NCI-H345 treated with DMSO at 0.1 percent for 48 hours (cell line): ENCODE data around the gene RFLNA.
A peak's percentile ranks its signal among the peaks of the same experiment; 100 is the strongest.

Experiments
- DNase-seq: peaks from one replicate; lab custom pipeline; 2025; ENCODE audit not compliant: unreplicated experiment; lab: John Stamatoyannopoulos, UW

Gene RFLNA

DNA sequence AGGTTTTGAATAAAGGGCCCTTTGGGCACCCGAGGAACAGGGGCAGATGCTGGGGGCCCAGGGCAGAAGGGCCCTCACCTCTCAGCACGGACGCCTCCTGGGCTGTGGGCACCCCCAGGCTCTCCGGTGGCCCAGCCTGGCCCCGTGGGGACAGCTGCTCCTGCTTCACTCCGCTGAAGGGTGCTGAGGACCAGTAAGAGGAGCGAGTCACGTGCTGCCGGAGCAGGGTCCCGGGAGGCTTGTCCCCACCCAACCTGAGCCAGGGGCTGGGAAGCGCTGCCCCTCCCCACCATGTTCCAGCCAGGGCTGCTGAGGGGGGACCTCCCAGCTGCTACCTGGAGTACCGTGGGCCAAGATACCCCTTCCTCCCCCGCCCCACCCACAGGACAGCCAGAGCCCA is 59.5 kb downstream of the RFLNA start:
- no peak for DNase-seq

GRCh38 chr12:124356221-124356620 is 61.3 kb downstream of the RFLNA start:
- DNase-seq, result no peak

DNA sequence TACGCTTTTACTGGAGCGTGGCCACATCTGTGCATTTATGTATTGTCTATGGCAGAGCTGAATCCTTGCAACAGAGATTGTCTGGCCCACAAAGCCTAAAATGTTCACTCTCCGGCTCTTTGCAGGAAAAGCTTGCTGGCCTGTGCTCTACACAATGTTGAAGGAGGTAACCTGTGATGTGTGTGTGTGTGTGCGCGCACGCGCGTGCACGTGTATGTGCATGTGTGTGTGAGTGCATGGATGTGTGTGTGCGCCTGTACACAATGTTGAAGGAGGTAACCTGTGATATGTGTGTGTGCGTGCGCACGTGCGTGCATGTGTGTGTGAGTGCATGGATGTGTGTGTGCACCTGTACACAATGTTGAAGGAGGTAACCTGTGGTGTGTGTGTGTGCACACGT is 62.7 kb downstream of the RFLNA start:
- no peak for DNase-seq

DNA sequence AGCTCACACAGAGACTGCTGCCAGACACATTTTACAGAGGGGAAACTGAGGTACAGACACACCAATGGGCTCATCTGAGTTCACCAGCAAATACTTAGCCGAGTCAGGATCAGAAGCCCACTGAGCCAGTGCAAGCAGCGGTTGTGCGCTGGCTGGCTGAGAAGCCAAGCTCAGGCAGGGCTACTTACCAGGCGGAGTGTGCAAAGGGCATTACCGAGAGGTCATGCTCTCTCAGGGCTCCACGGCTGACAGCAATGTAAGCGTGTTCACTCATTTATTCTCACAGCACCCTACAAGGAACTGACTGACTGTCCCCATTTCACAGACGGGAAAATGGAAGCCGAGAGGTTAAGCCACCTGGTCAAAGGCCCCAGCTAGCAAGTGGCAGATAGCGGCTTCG is 63.7 kb downstream of the RFLNA start:
- DNase-seq, result no peak

DNA sequence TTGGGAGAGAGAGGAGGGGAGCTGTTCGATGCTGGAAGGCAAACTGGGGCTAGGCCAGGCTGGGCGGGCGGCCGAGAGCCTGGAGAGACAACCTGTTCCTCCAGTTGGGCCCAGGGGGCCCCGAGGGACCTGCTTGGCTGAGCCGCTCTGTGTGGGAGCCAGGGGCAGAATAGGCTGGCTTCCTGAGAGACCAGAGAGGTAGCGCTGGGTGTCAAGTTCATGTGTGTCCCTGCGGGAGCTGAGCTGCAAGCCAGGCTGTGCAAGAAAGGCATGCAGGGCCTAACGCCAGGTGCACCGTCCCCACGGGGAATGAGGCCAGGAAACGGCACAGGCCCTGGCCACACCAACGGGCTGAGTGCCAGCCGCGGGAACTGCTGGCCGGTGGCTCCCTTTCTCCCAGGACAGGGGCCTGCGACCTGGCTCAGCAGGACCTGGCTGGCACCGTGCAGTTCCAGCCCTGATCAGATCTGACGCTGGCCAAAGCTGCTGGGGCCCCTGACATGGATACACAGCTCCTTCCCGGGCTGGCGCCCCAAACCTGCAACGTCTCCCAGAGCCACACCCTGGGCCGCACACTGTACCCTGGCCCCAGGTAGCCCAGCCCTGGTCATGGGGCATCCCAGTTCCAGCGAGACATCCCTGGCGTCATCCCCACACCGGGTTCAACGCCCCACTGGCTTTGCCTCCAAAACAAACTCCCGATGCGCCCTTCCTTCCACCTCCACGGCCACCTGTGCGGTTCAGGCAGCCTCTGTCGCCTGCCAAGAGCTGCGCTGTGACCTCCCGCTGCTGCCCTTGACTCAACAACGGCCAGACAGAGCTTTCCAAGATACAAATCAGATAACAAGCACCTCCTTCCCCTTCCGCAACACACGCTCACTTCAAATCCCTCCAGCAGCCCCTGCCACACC is 65.0 kb downstream of the RFLNA start:
- DNase-seq, result peak; percentile 13

- DNase-seq, result no peak
These were observed 66.4 kb downstream of the RFLNA start for GRCh38 chr12:124361074-124361970.

DNA sequence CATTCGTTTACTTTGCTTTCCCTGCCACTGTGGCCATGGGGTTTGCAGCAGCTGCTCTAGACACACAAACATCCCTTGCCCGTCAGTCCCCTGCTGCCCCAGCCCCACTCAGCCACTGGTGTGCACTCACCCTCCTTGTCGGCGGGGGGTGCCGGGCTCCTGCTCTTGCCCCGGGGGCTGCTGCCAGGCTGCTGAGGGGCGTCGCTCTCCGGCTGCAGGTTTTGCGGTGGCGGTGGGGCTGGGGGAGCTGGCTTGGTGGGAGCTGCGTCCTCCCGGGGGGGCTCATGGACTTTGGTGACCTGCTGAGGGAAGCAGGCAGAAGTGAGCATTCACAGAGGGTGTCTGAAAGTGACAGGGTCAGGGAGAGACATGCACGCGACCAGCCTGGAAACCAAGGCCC is 67.1 kb downstream of the RFLNA start:
- DNase-seq, result no peak

- no peak for DNase-seq
These were observed 68.6 kb downstream of the RFLNA start for GRCh38 chr12:124363353-124363965.

DNA sequence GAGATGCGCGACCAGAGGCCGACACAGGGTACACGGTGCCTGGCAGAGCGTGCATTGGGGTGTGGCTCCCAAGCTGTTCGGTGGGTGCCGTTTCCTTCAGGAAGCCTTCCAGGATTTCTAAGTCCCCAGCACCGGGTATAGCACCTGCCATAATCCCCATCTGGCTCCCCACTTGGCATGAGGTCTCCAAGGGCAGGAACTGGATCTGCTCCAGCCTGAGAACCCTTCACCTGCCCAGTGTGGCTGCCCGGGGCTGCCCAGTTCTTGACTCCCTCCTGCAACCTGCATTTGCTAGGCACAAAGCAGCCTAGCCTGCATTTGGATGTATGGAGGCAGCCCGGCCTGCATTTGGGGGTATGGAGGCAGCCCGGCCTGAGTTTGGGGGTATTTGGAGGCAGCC is 69.7 kb downstream of the RFLNA start:
- DNase-seq, result no peak
